SK-N-SH (cell line): ENCODE measurements around the gene PCLO. TPM values are rescaled to one million over a fixed set of nuclear protein-coding genes. Genes with fewer than 3 reads are reported as not detected.

ENCODE experiments used
- CTCF ChIA-PET: fragments of 300-600, 350-600 bp; formaldehyde crosslinking; extraction: SDS; loops from one replicate; lab custom pipeline; 2021; lab: Yijun Ruan, JAX
- POLR2A ChIA-PET: fragments of 350-600 bp; sonication (Branson Sonifier 250); formaldehyde crosslinking; extraction: SDS; loops from one replicate; lab custom pipeline; 2020; ENCODE audit warnings: antibody characterized with exemption, inconsistent platforms; lab: Yijun Ruan, JAX
- DNase-seq: peaks from one replicate; pipeline ENCODE4 v3.0.0; 2012
- H2AFZ ChIP-seq: fragments of 200-600 bp; sonication (generic); 2 replicates; pipeline ENCODE4 v1.8.1; 2016; ENCODE audit warnings: antibody characterized with exemption, mild to moderate bottlenecking, low read depth
- H3F3A ChIP-seq: fragments of 200-600 bp; sonication (generic); replicated peaks from 2 replicates; pipeline ENCODE3; 2016; ENCODE audit warnings: antibody characterized with exemption, mild to moderate bottlenecking; ENCODE audit not compliant: insufficient read depth
- H3K27ac ChIP-seq, 2 experiments: fragments of 200-500 bp in 1 of 2; fragments of 200-600 bp in 1 of 2; sonication (Bioruptor generic) in 1 of 2; sonication (generic), shearing (Covaris generic) in 1 of 2; 2 replicates each; pipeline versions ENCODE4 v1.5.1 to v1.6.1; 2014 to 2016; ENCODE audit warnings: low read depth in 2 of 2, inconsistent platforms in 1 of 2, low read length in 1 of 2, mild to moderate bottlenecking in 1 of 2, mixed read lengths in 1 of 2
- H3K27me3 ChIP-seq: fragments of 200-600 bp; sonication (generic), shearing (Covaris generic); 2 replicates; pipeline ENCODE4 v1.6.1; 2016; ENCODE audit warnings: mixed run types; ENCODE audit not compliant: insufficient read depth
- H3K36me3 ChIP-seq, 2 experiments: fragments of 200-500 bp in 1 of 2; fragments of 200-600 bp in 1 of 2; sonication (Bioruptor generic) in 1 of 2; sonication (generic) in 1 of 2; replicated peaks in 1 of 2; 2 replicates each; pipeline versions ENCODE3 to v1.5.1; 2014 to 2016; ENCODE audit warnings: low read length in 1 of 2, mild to moderate bottlenecking in 1 of 2; ENCODE audit not compliant: insufficient read depth in 2 of 2, control insufficient read depth in 1 of 2
- H3K4me1 ChIP-seq, 2 experiments: fragments of 200-500 bp in 1 of 2; fragments of 200-600 bp in 1 of 2; sonication (Bioruptor generic) in 1 of 2; sonication (generic), shearing (Covaris generic) in 1 of 2; 2 replicates each; pipeline versions ENCODE4 v1.5.1 to v1.6.1; 2014 to 2016; ENCODE audit warnings: low read depth in 1 of 2, low read length in 1 of 2, mixed run types in 1 of 2; ENCODE audit not compliant: insufficient read depth in 2 of 2, control insufficient read depth in 1 of 2
- H3K4me2 ChIP-seq: fragments of 200-600 bp; sonication (generic), shearing (Covaris generic); 2 replicates; pipeline ENCODE4 v1.6.1; 2017; ENCODE audit warnings: mixed run types
- H3K4me3 ChIP-seq, 2 experiments: fragments of 200-500 bp in 1 of 2; fragments of 200-600 bp in 1 of 2; sonication (Bioruptor generic) in 1 of 2; sonication (generic), shearing (Covaris generic) in 1 of 2; 2 replicates each; pipeline versions ENCODE4 v1.5.1 to v1.8.1; 2014 to 2016; ENCODE audit warnings: low read depth in 2 of 2, inconsistent platforms in 1 of 2, low read length in 1 of 2, mild to moderate bottlenecking in 1 of 2, mixed read lengths in 1 of 2, moderate library complexity in 1 of 2
- H3K79me2 ChIP-seq: fragments of 200-600 bp; sonication (generic); 2 replicates; pipeline ENCODE4 v1.8.1; 2017; ENCODE audit warnings: mild to moderate bottlenecking; ENCODE audit not compliant: insufficient read depth
- H3K9ac ChIP-seq: fragments of 200-600 bp; sonication (generic); 2 replicates; pipeline ENCODE4 v1.6.1; 2017; ENCODE audit warnings: mixed run types
- H3K9me2 ChIP-seq: fragments of 200-600 bp; sonication (generic); 2 replicates; pipeline ENCODE4 v1.6.1; 2017; ENCODE audit warnings: mixed run types
- H3K9me3 ChIP-seq: fragments of 200-600 bp; sonication (generic); 2 replicates; pipeline ENCODE4 v1.6.1; 2017; ENCODE audit warnings: mixed run types, mild to moderate bottlenecking, moderate library complexity
- H4K20me1 ChIP-seq: fragments of 200-600 bp; sonication (generic); 2 replicates; pipeline ENCODE4 v1.6.1; 2017; ENCODE audit warnings: mild to moderate bottlenecking, mixed run types; ENCODE audit not compliant: insufficient read depth
- ELF1 ChIP-seq: IDR thresholded peaks from 2 replicates; pipeline ENCODE4 v1.4.0; 2012
- EP300 ChIP-seq, 2 experiments: IDR thresholded peaks; 2 replicates each; pipeline versions ENCODE4 v1.4.0 to v1.6.1; 2012; ENCODE audit warnings: borderline replicate concordance in 1 of 2, low read depth in 1 of 2, low read length in 1 of 2
- FOXJ3 ChIP-seq: sonication (generic); formaldehyde crosslinking; IDR thresholded peaks from 2 replicates; pipeline ENCODE4 v1.5.1; 2020; ENCODE audit warnings: mild to moderate bottlenecking, missing genetic modification reagents
- GATA2 ChIP-seq: sonication (generic); formaldehyde crosslinking; IDR thresholded peaks from 2 replicates; pipeline ENCODE4 v1.5.0; 2020; ENCODE audit warnings: mild to moderate bottlenecking, missing genetic modification reagents
- IRF3 ChIP-seq: fragments of 150-350 bp; IDR thresholded peaks from 2 replicates; pipeline ENCODE4 v1.6.1; 2016; ENCODE audit warnings: mild to moderate bottlenecking, low read depth, low read length
- MXI1 ChIP-seq: IDR thresholded peaks from 2 replicates; pipeline ENCODE4 v1.6.1; 2012; ENCODE audit warnings: mild to moderate bottlenecking, low read depth, low read length, improper control_type of control experiment
- NFIC ChIP-seq: IDR thresholded peaks from 2 replicates; pipeline ENCODE4 v1.4.0; 2012; ENCODE audit warnings: borderline replicate concordance
- NRF1 ChIP-seq: IDR thresholded peaks from 2 replicates; pipeline ENCODE4 v1.6.1; 2012; ENCODE audit warnings: low read depth, mild to moderate bottlenecking, low read length
- PBX3 ChIP-seq: IDR thresholded peaks from 2 replicates; pipeline ENCODE4; 2012
- POLR2AphosphoS5 ChIP-seq: IDR thresholded peaks from 2 replicates; pipeline ENCODE4 v1.6.1; 2012; ENCODE audit warnings: low read depth, low read length
- RAD21 ChIP-seq: IDR thresholded peaks from 2 replicates; pipeline ENCODE4 v1.6.1; 2012; ENCODE audit warnings: mild to moderate bottlenecking, low read length
- RFX5 ChIP-seq: IDR thresholded peaks from 2 replicates; pipeline ENCODE4 v1.6.1; 2012; ENCODE audit warnings: mild to moderate bottlenecking, improper control_type of control experiment, low read length
- RXRA ChIP-seq: IDR thresholded peaks from 2 replicates; pipeline ENCODE4 v1.4.0; 2012; ENCODE audit warnings: low read depth, mild to moderate bottlenecking, borderline replicate concordance
- SMC3 ChIP-seq: IDR thresholded peaks from 2 replicates; pipeline ENCODE4 v1.6.1; 2012; ENCODE audit warnings: low read depth, low read length, improper control_type of control experiment
- TAF1 ChIP-seq: IDR thresholded peaks from 2 replicates; pipeline ENCODE4 v1.6.1; 2012; ENCODE audit warnings: low read depth, mild to moderate bottlenecking, low read length, moderate library complexity, borderline replicate concordance
- TCF12 ChIP-seq: IDR thresholded peaks from 2 replicates; pipeline ENCODE4 v1.4.0; 2012
- ZBTB33 ChIP-seq: IDR thresholded peaks from 2 replicates; pipeline ENCODE4 v1.4.0; 2012; ENCODE audit warnings: low read depth, borderline replicate concordance
- WGBS: methylation state at CpG from one replicate; pipeline ENCODE4 v1.1.6; 2017; ENCODE audit warnings: low lambda C conversion rate; 5-methylcytosine and 5-hydroxymethylcytosine counted together
- polyA plus RNA-seq, 3 experiments: library from polyadenylated mRNA; depleted of rRNA; stranded (reverse); fragments of >200 nt; gene quantifications; 2 replicates each; pipeline ENCODE4 v1.2.3, GENCODE V29; 2012
- TF ChIP-seq, protein P1 (sequence below): IDR thresholded peaks from 2 replicates; pipeline ENCODE4 v1.4.0; 2012; ENCODE audit warnings: low read depth
- TF ChIP-seq, protein P2 (sequence below): fragments of 200-600 bp; sonication (generic); IDR thresholded peaks from 2 replicates; pipeline ENCODE4 v1.6.1; 2017; ENCODE audit warnings: antibody characterized with exemption, mild to moderate bottlenecking, moderate library complexity
- TF ChIP-seq, protein P3 (sequence below): IDR thresholded peaks from 2 replicates; pipeline ENCODE4 v1.6.1; 2012; ENCODE audit warnings: mild to moderate bottlenecking, low read depth, low read length, moderate library complexity

PCLO gene
- polyA plus RNA-seq, 1 of the 3 experiments (the other 2 are of a cell fraction), result 0.51 TPM

GRCh38 chr7:82906502-82906901 is 256.2 kb downstream of the PCLO start:
- Histone ChIP-seq H3K4me2 (no peak overlapping the region), H3K27ac (no peak overlapping the region), H4K20me1 (no peaks in the 10 kb centered on the region), H3K36me3 (no peaks in the 10 kb centered on the region), H3K9me3 (0 out of 2 replicates have a peak, but pooled peaks cover 4% of the 10 kb centered on the region), H3F3A (no peaks in the 10 kb centered on the region), H3K79me2 (no peaks in the 10 kb centered on the region), H3K27me3 (no peaks in the 10 kb centered on the region), H3K4me3 (no peak overlapping the region), H3K9ac (no peak overlapping the region), H3K9me2 (no peaks in the 10 kb centered on the region), H2AFZ (no peak overlapping the region), H3K4me1 (no peaks in the 10 kb centered on the region)
- ChIA-PET POLR2A (no interaction called here), CTCF (no interaction called here)
- DNase-seq, result no peak
- 89% methylated on average over 1 of the region's 1 CpG for WGBS
- TF ChIP-seq NRF1, result no peak
- TF ChIP-seq IRF3, result no peak
- TF ChIP-seq POLR2AphosphoS5, result no peak
- TF ChIP-seq, protein P1, sequence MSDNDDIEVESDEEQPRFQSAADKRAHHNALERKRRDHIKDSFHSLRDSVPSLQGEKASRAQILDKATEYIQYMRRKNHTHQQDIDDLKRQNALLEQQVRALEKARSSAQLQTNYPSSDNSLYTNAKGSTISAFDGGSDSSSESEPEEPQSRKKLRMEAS, result no peak
- TF ChIP-seq SMC3, result no peak
- no peak for TF ChIP-seq TAF1
- TF ChIP-seq EP300 (IDR thresholded peaks at IDR 0.05; ENCODE audit: borderline replicate concordance in 1 of 2, low read depth in 1 of 2, low read length in 1 of 2), result no peak
- TF ChIP-seq, protein P2, sequence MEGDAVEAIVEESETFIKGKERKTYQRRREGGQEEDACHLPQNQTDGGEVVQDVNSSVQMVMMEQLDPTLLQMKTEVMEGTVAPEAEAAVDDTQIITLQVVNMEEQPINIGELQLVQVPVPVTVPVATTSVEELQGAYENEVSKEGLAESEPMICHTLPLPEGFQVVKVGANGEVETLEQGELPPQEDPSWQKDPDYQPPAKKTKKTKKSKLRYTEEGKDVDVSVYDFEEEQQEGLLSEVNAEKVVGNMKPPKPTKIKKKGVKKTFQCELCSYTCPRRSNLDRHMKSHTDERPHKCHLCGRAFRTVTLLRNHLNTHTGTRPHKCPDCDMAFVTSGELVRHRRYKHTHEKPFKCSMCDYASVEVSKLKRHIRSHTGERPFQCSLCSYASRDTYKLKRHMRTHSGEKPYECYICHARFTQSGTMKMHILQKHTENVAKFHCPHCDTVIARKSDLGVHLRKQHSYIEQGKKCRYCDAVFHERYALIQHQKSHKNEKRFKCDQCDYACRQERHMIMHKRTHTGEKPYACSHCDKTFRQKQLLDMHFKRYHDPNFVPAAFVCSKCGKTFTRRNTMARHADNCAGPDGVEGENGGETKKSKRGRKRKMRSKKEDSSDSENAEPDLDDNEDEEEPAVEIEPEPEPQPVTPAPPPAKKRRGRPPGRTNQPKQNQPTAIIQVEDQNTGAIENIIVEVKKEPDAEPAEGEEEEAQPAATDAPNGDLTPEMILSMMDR, result no peak
- TF ChIP-seq ELF1, result no peak
- TF ChIP-seq RFX5, result no peak
- TF ChIP-seq, protein P3, sequence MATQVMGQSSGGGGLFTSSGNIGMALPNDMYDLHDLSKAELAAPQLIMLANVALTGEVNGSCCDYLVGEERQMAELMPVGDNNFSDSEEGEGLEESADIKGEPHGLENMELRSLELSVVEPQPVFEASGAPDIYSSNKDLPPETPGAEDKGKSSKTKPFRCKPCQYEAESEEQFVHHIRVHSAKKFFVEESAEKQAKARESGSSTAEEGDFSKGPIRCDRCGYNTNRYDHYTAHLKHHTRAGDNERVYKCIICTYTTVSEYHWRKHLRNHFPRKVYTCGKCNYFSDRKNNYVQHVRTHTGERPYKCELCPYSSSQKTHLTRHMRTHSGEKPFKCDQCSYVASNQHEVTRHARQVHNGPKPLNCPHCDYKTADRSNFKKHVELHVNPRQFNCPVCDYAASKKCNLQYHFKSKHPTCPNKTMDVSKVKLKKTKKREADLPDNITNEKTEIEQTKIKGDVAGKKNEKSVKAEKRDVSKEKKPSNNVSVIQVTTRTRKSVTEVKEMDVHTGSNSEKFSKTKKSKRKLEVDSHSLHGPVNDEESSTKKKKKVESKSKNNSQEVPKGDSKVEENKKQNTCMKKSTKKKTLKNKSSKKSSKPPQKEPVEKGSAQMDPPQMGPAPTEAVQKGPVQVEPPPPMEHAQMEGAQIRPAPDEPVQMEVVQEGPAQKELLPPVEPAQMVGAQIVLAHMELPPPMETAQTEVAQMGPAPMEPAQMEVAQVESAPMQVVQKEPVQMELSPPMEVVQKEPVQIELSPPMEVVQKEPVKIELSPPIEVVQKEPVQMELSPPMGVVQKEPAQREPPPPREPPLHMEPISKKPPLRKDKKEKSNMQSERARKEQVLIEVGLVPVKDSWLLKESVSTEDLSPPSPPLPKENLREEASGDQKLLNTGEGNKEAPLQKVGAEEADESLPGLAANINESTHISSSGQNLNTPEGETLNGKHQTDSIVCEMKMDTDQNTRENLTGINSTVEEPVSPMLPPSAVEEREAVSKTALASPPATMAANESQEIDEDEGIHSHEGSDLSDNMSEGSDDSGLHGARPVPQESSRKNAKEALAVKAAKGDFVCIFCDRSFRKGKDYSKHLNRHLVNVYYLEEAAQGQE, result no peak
- TF ChIP-seq RXRA, result no peak
- TF ChIP-seq MXI1, result no peak
- TF ChIP-seq FOXJ3, result no peak
- TF ChIP-seq NFIC, result no peak
- no peak for TF ChIP-seq PBX3
- no peak for TF ChIP-seq RAD21
- TF ChIP-seq ZBTB33, result no peak
- TF ChIP-seq GATA2 (CRISPR knock-in tag), result no peak
- TF ChIP-seq TCF12, result no peak
